Frontal cortex (tissue), 4 donors: Measurements from ENCODE around the gene WFS1. TPM values are rescaled to one million over a fixed set of nuclear protein-coding genes. Genes with fewer than 3 reads are reported as not detected.

Experiments used
- DNase-seq, 2 donors: peaks; one replicate each; pipeline ENCODE4 v3.0.0; 2012; ENCODE audit warnings: low spot score in 2 of 2
- FAIRE-seq: peaks from 2 replicates; lab custom pipeline; 2012; peaks lifted over from hg19 to GRCh38; lab: Jason Lieb, UNC
- total RNA-seq: library from RNA; depleted of rRNA; stranded (reverse); fragments of >200 nt; gene quantifications from one replicate; pipeline ENCODE4 v1.2.3, GENCODE V29; 2014
- donor health status: control.
- donor health status: control.
- donor health status: control.

Gene WFS1
- total RNA-seq, 1 donor from 2014 or later, result 3.7 TPM

GRCh38 chr4:6295495-6295894 is 25.8 kb downstream of the WFS1 start:
- no peak for FAIRE-seq
- DNase-seq, result no peak

- FAIRE-seq, result no peak
- DNase-seq, result no peak
Observed at GRCh38 chr4:6296026-6296425, 26.4 kb downstream of the WFS1 start.

GRCh38 chr4:6297266-6297815 is 27.7 kb downstream of the WFS1 start:
- DNase-seq (no peak), FAIRE-seq (no peak)

- DNase-seq, result no peak
- FAIRE-seq, result no peak
Observed at GRCh38 chr4:6298035-6298434, 28.4 kb downstream of the WFS1 start.

- FAIRE-seq (no peak), DNase-seq (no peak)
Observed at GRCh38 chr4:6298852-6299251, 29.2 kb downstream of the WFS1 start.

GRCh38 chr4:6299875-6300274 is 30.2 kb downstream of the WFS1 start:
- FAIRE-seq, result no peak
- DNase-seq, result no peak

GRCh38 chr4:6300359-6300758 is 30.7 kb downstream of the WFS1 start:
- no peak for FAIRE-seq
- no peak for DNase-seq

GRCh38 chr4:6301051-6301731 is 31.5 kb downstream of the WFS1 start:
- FAIRE-seq (no peak), DNase-seq (no peak)

GRCh38 chr4:6301732-6302442 is 32.2 kb downstream of the WFS1 start:
- no peak for FAIRE-seq

GRCh38 chr4:6302869-6303268 is 33.2 kb downstream of the WFS1 start:
- no peak for FAIRE-seq

More at GRCh38 chr4:6301732-6302442, 32.2 kb downstream of the WFS1 start:
- DNase-seq, result no peak

GRCh38 chr4:6303943-6304342 is 34.3 kb downstream of the WFS1 start:
- no peak for DNase-seq
- no peak for FAIRE-seq

More at GRCh38 chr4:6302869-6303268, 33.2 kb downstream of the WFS1 start:
- peak in 1 of 2 donors; percentile 51 for DNase-seq

- DNase-seq, result no peak
- FAIRE-seq, result no peak
Observed at GRCh38 chr4:6306299-6306698, 36.6 kb downstream of the WFS1 start.

GRCh38 chr4:6307230-6307629 is 37.6 kb downstream of the WFS1 start:
- DNase-seq, result no peak
- FAIRE-seq, result no peak

GRCh38 chr4:6307891-6308290 is 38.2 kb downstream of the WFS1 start:
- FAIRE-seq (no peak), DNase-seq (no peak)

GRCh38 chr4:6308899-6309643 is 39.4 kb downstream of the WFS1 start:
- no peak for FAIRE-seq
- DNase-seq, result no peak

GRCh38 chr4:6309777-6310176 is 40.1 kb downstream of the WFS1 start:
- FAIRE-seq (no peak), DNase-seq (no peak)

GRCh38 chr4:6313216-6313615 is 43.6 kb downstream of the WFS1 start:
- FAIRE-seq (no peak), DNase-seq (no peak)

GRCh38 chr4:6316461-6317003 is 46.9 kb downstream of the WFS1 start:
- FAIRE-seq (no peak), DNase-seq (no peak)

GRCh38 chr4:6318206-6318605 is 48.6 kb downstream of the WFS1 start:
- DNase-seq (no peak), FAIRE-seq (no peak)

GRCh38 chr4:6319530-6320150 is 50.0 kb downstream of the WFS1 start:
- FAIRE-seq (no peak), DNase-seq (no peak)
